Hepatic stellate cell (primary cell): Measurements from ENCODE around the gene METRN.

ENCODE experiments used
- DNase-seq: peaks from one replicate; pipeline ENCODE4 v3.0.0; 2011; ENCODE audit warnings: low spot score

METRN gene

DNA sequence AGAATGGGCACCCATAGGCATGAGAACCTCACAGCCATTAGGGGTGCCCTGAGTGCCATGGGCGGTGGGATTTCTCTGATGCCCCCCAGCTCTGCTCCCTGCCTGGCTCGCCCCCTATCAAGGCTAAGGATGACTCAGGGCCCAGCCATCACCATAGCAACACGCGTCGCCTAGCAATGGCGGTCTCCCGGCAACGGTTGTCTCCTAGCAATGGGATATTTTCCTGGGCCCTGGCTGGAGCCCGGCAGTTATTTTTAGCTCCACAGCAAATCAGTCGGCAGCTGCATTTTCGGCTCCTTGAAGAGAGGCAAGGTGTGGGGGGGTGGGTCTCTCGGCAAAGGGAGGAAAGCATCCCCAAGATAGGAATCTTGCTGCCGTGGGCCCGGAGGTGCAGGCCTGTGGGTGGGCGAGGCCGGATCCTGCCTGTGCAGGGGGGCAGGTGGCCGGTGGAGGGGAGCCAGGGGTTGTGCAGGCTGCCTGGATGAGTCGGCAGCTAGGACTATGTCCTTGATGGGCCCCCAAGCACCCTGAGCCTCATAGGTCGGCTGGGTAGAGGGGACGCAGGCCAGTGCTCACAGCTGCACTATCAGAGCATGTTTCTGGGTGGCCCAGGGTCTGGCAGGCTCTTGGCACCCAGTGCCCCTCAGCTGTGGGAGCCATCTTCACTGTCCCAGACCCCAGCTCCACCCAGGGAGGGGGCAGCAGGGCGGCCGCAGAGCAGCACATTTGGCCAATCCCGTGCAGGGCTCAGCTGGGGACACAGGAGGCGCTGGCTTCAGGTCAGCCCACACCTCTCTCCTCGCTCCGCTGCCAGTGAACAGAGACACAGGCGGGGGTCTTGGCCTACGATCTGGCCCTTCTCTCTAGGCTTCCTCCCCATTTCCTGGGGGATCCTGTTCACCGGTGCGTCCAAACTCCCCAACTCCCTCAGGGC lies 5.1 kb upstream of the METRN start:
- DNase-seq: peak; percentile 99

DNA sequence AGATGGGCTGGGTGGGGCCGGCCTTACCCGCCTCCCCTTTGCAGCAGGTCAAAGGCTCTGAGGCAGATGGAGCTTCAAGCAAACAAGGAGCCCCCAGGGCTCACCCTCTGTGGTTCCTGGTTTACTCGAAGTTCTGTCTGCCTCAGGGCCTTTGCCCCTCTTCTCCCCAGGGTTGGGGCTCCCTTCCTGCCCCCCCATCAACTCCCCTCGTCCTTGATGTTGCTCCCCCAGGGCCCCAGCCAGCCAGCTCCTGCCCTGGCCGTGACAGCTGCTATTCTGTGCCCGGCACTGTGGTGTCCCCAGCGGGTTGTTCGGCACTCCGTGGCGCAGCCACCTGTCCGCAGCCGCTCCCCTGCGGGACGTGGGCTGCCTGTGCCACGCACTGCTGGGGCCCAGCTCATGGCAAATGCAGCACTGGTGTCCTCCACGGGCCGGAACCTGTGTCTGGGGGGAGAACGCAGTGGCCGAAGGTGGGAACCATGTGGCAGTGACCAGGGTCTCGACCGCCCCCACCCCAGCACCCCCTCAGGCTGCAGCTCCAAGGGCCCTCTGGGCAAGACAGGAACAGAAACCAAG lies 4.3 kb upstream of the METRN start:
- DNase-seq: no peak

DNA sequence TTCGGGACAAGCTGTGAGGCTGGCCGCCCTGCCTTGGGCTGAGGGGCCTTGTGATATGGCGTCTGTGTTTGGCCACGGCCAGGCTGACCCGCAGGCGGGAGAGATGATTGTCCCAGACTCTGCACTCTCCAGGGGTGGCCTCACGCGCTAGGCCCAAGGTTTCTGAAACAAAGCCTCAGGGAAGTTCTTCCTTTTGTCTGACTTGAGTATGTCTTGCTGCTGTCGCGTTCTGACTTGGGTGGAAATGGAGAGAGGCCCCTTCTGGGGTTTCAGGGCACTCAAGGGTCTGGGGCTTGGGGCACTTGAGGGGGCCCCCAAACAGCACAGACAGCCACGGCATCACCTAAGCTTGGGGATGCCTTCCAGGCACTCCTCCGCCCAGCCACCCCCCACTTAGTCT lies 3.8 kb upstream of the METRN start:
- no peak for DNase-seq

- DNase-seq: peak; percentile 91
These were observed 3.2 kb upstream of the METRN start for GRCh38 chr16:711548-712320.

DNA sequence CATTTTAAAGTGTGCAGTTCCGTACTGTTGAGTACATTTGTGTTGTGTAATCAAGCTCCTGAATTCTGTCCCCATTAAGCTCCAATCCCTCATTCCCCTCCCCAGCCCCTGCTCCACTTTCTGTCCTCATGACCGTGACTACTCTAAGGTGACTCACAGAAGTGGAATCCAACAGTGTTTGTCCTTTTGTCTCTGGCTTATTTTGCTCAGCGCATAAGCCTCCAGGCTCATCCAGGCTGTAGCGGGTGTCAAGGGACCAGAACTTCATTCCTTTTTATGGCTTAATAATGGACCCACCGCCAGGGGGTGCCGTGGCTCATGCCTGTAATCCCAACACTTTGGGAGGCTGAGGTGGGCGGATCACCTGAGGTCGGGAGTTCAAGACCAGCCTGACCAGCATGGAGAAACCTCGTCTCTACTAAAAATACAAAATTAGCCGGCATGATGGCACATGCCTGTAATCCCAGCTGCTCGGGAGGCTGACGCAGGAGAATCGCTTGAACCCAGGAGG lies 2.1 kb upstream of the METRN start:
- peak; percentile 96 for DNase-seq

DNA sequence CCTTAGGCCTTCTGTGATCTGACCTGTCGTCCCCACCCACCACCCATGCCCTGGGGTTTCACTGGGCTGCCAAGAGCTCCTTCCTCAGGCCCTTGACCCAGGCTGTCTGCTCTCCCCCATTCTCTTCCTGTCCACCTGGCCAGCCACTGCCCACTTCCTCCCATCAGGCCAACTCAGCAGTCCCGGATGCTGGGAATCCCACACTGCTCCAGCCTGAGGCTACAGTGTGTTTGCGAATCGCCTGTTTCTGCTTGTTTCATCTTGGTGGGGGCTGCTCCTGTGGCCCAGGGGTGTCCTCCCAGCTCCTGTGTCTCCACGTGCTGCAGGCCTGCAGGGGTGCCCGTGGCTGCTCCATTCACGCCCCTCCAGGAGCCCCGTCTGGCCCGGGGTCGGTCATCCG lies 839 bp upstream of the METRN start:
- no peak for DNase-seq

- no peak for DNase-seq
These were observed 720 bp downstream of the METRN start for GRCh38 chr16:715477-716199.

GRCh38 chr16:716200-716568 lies 1.3 kb downstream of the METRN start:
- no peak for DNase-seq

- no peak for DNase-seq
These were observed 1.9 kb downstream of the METRN start for GRCh38 chr16:716768-717325.

DNA sequence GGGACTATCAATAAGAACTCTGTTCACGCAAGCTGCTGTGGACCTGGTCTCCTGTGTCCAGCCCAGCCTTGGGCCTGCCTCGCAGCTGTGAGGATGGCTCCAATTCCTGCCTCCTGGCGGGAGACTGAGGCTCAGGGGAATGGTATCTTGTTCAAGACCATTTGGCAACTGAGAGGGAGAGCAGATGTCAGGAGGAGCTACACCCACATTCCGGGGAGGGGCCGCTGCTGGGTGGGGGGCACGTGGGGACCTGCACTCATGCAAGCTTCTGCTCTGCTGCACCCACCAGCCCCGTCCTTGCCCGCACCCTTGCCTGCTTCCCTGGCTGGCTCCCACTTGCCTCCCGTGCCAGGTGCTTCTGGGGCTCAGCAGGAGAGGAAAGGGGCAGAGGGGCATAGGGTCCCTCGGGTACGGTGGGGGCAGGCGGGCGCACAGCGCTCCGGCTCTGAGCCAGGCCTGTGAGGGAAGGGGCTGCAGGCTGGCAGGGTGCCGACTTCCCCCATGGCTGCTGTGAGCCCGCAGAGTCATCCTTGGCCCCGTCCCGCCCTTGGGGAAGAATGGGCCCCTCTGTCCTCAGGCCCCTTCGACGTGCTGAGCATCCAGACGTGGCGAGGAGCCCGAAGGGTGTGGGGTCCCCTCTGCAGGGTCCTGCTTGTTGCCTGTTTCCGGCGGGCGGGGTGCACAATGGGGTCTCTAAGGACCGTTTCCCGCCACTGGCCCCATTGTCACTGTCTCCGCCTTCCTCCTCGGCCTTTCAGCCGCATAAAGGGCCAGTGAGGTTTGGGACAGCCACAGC lies 2.7 kb downstream of the METRN start:
- no peak for DNase-seq

DNA sequence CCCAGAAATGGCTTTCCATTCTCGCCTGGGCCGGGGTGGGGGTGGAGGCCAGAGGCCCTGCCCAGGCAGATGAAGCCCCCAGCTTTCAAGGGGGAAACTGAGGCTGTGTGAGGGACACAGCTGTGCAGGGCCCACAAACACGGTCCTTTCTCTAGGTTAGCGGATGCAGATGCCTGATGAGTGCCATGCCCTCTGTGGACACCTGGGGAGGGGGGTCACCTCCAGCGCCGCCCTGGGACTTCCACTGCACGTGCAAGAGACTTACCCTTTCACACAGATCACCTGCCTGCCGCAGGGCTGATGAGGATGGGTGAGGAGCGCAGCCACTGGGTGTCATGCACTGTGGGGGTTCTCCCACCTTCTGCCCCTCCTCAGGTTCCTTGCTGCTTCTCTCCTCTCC lies 3.5 kb downstream of the METRN start:
- DNase-seq: no peak

DNA sequence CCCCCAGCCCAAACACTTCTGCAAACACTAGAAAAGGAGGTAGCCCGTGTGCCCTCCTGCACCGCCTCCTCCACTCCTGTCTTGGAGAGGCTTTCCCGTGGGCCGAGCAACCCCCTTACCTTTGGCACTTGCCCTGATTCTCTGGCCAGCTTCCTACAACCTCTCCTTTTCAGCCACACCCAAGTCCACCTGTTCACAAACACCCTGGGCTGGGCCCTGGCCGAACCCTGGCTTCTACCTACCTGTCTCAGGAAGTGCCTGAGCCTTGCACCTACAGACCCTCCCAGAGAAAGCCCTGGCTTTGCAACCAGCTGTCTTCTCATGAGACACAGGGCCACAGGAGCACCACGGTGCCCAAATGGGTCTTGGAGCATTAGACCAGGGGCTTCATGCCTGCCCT lies 4.0 kb downstream of the METRN start:
- no peak for DNase-seq

- DNase-seq: no peak
These were observed 5.0 kb downstream of the METRN start for GRCh38 chr16:719815-720446.

DNA sequence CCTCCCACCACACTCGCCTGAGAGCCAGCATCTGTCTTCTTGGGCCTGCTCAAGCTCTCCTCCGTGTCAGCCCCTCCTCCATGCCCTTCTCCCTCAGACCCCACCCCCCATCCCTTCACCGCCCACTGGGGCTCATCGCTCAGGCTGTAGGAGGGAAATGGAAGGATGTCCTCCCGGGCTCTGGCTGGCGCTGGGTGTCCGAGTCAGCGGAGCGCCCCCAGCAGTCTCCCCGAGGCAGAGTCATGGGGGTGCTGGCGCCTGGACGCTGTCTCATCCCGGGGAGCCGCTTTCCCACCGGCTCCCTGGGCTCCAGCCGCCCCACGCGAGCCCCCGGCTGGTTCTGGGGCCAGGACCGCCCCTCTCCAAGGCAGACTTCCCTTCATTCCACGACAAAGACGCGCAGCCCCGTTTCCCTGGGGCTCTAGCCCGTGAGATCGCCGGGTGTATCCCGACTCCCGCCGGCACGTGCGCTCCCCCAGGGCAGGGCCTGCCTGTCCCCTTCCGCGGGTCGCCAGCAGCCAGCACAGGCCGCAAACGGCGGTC lies 5.6 kb downstream of the METRN start:
- peak; percentile 84 for DNase-seq

GRCh38 chr16:720990-721764 lies 6.3 kb downstream of the METRN start, which contains the start of gene ANTKMT:
TSS of gene ANTKMT (plus strand) at chr16:721146. CDS start at chr16:721275, 129 bp downstream.
- peak; percentile 90 for DNase-seq

DNA sequence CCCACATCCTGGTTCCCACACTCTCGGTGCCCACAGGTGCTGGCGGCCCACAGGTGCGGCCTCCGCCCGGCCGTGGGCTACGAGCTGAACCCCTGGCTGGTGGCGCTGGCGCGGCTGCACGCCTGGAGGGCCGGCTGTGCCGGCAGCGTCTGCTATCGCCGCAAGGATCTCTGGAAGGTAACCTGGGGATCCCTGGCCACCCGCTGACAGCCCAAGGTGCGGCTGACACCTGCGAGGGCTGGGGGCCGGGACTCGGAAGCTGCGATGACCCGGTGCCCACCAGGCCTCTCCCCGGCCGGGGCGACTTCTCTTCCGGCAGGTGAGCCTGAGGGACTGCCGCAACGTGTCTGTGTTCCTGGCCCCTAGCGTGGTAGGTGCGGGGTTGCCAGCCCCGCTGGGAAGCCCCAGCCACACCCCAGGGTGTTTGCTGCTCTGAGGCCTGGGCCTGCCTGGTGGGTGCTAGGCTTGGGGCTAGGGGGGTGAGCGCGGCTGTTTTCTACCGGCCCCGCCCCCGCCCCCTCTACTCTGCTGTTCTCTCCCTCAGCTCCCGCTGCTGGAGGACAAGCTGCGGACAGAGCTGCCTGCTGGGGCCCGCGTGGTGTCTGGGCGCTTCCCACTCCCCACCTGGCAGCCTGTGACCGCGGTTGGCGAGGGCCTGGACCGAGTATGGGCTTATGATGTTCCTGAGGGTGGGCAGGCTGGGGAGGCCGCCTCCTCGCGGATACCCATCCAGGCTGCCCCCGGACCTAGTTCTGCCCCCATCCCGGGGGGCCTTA lies 7.0 kb downstream of the METRN start:
- no peak for DNase-seq

- DNase-seq: no peak
These were observed 8.1 kb downstream of the METRN start for GRCh38 chr16:722835-723633.

GRCh38 chr16:723695-724094 lies 8.8 kb downstream of the METRN start:
- no peak for DNase-seq
